Measurements from ENCODE around the gene ALAS1.

Gene ALAS1

GRCh38 chr3:52226229-52226817 is 28.4 kb downstream of the ALAS1 start:
- Histone ChIP-seq H3K4me3 (no peak overlapping the region), H3K27ac (no peak overlapping the region)
- DNase-seq (ENCODE audit: low spot score), result no peak
- TF ChIP-seq CTCF (IDR thresholded peaks at IDR 0.05), result no peak

- no peak for DNase-seq (ENCODE audit: low spot score)
- TF ChIP-seq CTCF (IDR thresholded peaks at IDR 0.05), result no peak
- H3K4me3 ChIP-seq, result no peak overlapping the region
- no peak overlapping the region for H3K27ac ChIP-seq
These were observed 29.2 kb downstream of the ALAS1 start for GRCh38 chr3:52227117-52227516.

GRCh38 chr3:52227766-52228165 is 29.8 kb downstream of the ALAS1 start:
- DNase-seq (ENCODE audit: low spot score), result no peak
- no peak for TF ChIP-seq CTCF (IDR thresholded peaks at IDR 0.05)
- no peak overlapping the region for H3K27ac ChIP-seq

GRCh38 chr3:52228266-52228665 is 30.3 kb downstream of the ALAS1 start:
- Histone ChIP-seq H3K27ac (no peak overlapping the region), H3K4me3 (no peak overlapping the region)
- DNase-seq (ENCODE audit: low spot score), result no peak
- TF ChIP-seq CTCF (IDR thresholded peaks at IDR 0.05), result no peak

More at GRCh38 chr3:52227766-52228165, 29.8 kb downstream of the ALAS1 start:
- no peak overlapping the region for H3K4me3 ChIP-seq

GRCh38 chr3:52228751-52229291 is 30.9 kb downstream of the ALAS1 start:
- H3K4me3 ChIP-seq, result no peak overlapping the region
- no peak for TF ChIP-seq CTCF (IDR thresholded peaks at IDR 0.05)
- no peak overlapping the region for H3K27ac ChIP-seq
- no peak for DNase-seq (ENCODE audit: low spot score)

- DNase-seq (ENCODE audit: low spot score), result no peak
- Histone ChIP-seq H3K27ac (no peak overlapping the region), H3K4me3 (no peak overlapping the region)
- TF ChIP-seq CTCF (IDR thresholded peaks at IDR 0.05), result no peak
These were observed 31.7 kb downstream of the ALAS1 start for GRCh38 chr3:52229656-52230055.

GRCh38 chr3:52230461-52230860 is 32.5 kb downstream of the ALAS1 start:
- Histone ChIP-seq H3K4me3 (no peak overlapping the region), H3K27ac (no peak overlapping the region)
- TF ChIP-seq CTCF (IDR thresholded peaks at IDR 0.05), result no peak
- no peak for DNase-seq (ENCODE audit: low spot score)

Data from coronary artery (tissue), 2 donors.